Heart left ventricle (tissue), 13 donors: ENCODE data around the gene KIF12.

Experiments used
- POLR2A ChIP-seq, 2 donors: fragments of 450-650 bp; IDR thresholded peaks; one replicate each; pipeline ENCODE4 v1.6.1; 2017; ENCODE audit warnings: antibody characterized with exemption in 2 of 2, mild to moderate bottlenecking in 2 of 2, moderate library complexity in 2 of 2
- TF ChIP-seq, protein P1 (sequence below), 12 donors: fragments of 200-600 bp; sonication (generic) in 4 of 12; IDR thresholded peaks; one replicate each; pipeline versions ENCODE4 v1.5.0 to v1.8.0; 2018 to 2022; ENCODE audit warnings: antibody characterized with exemption in 12 of 12, mild to moderate bottlenecking in 5 of 12
- donor health status: ischemic (EF 13 %, LVEDD 7.1; RV severe dilation, severe dysfunction).
- donor health status: DM: no; HTN: yes; CAD: no.
- donor health status: DM: no; HTN: no; CAD: no.
- donor health status: ischemic (EF 25% LVEDD 6.9; RV normal size, moderate dysfunction).
- donor health status: ischemic (EF 25% LVEDD 5.7; RV mildly dilated, moderate dysfunction).
- donor health status: ischemic (EF 35%, LVEDD 5.7; RV mildly dilated, moderate dysfunction).
- donor health status: nonischemic (EF 11% LVEDD 7.7; RV severe dilation, severe dysfunction).
- donor health status: DM: yes; HTN: yes; CAD: no.
- donor health status: PGD.
- donor health status: ischemic (EF 29% LVEDD 5.4; RV normal size, mild dysfunction).
- donor health status: nonischemic (EF 23%, LVEDD 6.1; RV moderate dilation, normal function).

- TF ChIP-seq, protein P1, sequence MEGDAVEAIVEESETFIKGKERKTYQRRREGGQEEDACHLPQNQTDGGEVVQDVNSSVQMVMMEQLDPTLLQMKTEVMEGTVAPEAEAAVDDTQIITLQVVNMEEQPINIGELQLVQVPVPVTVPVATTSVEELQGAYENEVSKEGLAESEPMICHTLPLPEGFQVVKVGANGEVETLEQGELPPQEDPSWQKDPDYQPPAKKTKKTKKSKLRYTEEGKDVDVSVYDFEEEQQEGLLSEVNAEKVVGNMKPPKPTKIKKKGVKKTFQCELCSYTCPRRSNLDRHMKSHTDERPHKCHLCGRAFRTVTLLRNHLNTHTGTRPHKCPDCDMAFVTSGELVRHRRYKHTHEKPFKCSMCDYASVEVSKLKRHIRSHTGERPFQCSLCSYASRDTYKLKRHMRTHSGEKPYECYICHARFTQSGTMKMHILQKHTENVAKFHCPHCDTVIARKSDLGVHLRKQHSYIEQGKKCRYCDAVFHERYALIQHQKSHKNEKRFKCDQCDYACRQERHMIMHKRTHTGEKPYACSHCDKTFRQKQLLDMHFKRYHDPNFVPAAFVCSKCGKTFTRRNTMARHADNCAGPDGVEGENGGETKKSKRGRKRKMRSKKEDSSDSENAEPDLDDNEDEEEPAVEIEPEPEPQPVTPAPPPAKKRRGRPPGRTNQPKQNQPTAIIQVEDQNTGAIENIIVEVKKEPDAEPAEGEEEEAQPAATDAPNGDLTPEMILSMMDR (IDR thresholded peaks at IDR 0.05): no peak
- no peak for TF ChIP-seq POLR2A (IDR thresholded peaks at IDR 0.05)
Observed at GRCh38 chr9:114076237-114077161, 22.6 kb downstream of the KIF12 start.
